ENCODE data around the gene HSPG2. TPM values are rescaled to one million over a fixed set of nuclear protein-coding genes. Genes with fewer than 3 reads are reported as not detected.

Gene HSPG2
- polyA plus RNA-seq, 1 donor from 2014 or later = 0.79 TPM

- Histone ChIP-seq H2AFZ (ENCODE audit: low read depth, low read length) (no peak overlapping the region), H3K79me2 (replicated peaks; ENCODE audit: insufficient read depth, low read length) (no peaks in the 10 kb centered on the region), H3K9ac (ENCODE audit: low read length) (no peak overlapping the region), H3K9me2 (ENCODE audit: insufficient read depth, low read length) (no peaks in the 10 kb centered on the region), H3K9me3 (ENCODE audit: low read length) (no peaks in the 10 kb centered on the region), H3K27ac (ENCODE audit: low read length) (no peak overlapping the region), H4K20me1 (ENCODE audit: insufficient read depth) (no peaks in the 10 kb centered on the region), H3F3A (ENCODE audit: insufficient read depth, low read length, poor library complexity, severe bottlenecking) (no peaks in the 10 kb centered on the region), H3K4me2 (ENCODE audit: low read length) (no peak overlapping the region), H3K36me3 (ENCODE audit: insufficient read depth, low read length) (no peaks in the 10 kb centered on the region), H3K27me3 (ENCODE audit: insufficient read depth, low read depth, low read length) (no peaks in the 10 kb centered on the region), H3K4me3 (ENCODE audit: low read length) (no peak overlapping the region)
- TF ChIP-seq POLR2AphosphoS5 (IDR thresholded peaks at IDR 0.05) (no peak), EP300 (conservative IDR thresholded peaks at IDR 0.05; ENCODE audit: poor library complexity, severe bottlenecking) (no peak), TAF1 (IDR thresholded peaks at IDR 0.05; ENCODE audit: low read depth) (no peak), SMC3 (conservative IDR thresholded peaks at IDR 0.05; ENCODE audit: poor library complexity) (no peak), RAD21 (conservative IDR thresholded peaks at IDR 0.05) (no peak), EZH2 (IDR thresholded peaks at IDR 0.05; ENCODE audit: borderline replicate concordance, insufficient read depth, low read length, poor library complexity, severe bottlenecking) (no peak), REST (IDR thresholded peaks at IDR 0.05; ENCODE audit: borderline replicate concordance) (no peak)
Measured at GRCh38 chr1:21830792-21831453, 106.2 kb downstream of the HSPG2 start.

- H3K9me2 ChIP-seq (ENCODE audit: insufficient read depth, low read length) = no peaks in the 10 kb centered on the region
- no peak overlapping the region for H3K27ac ChIP-seq (ENCODE audit: low read length)
- TF ChIP-seq POLR2AphosphoS5 (IDR thresholded peaks at IDR 0.05) (no peak), EZH2 (IDR thresholded peaks at IDR 0.05; ENCODE audit: borderline replicate concordance, insufficient read depth, low read length, poor library complexity, severe bottlenecking) (no peak), MXI1 (conservative IDR thresholded peaks at IDR 0.05; ENCODE audit: poor library complexity, severe bottlenecking) (no peak), EP300 (conservative IDR thresholded peaks at IDR 0.05; ENCODE audit: poor library complexity, severe bottlenecking) (no peak), CTCF (IDR thresholded peaks at IDR 0.05; ENCODE audit: poor library complexity, severe bottlenecking) (no peak), SMC3 (conservative IDR thresholded peaks at IDR 0.05; ENCODE audit: poor library complexity) (no peak), TAF1 (IDR thresholded peaks at IDR 0.05; ENCODE audit: low read depth) (no peak), REST (IDR thresholded peaks at IDR 0.05; ENCODE audit: borderline replicate concordance) (no peak), RAD21 (conservative IDR thresholded peaks at IDR 0.05) (no peak)
- H2AFZ ChIP-seq (ENCODE audit: low read depth, low read length) = no peak overlapping the region
- no peaks in the 10 kb centered on the region for H3K27me3 ChIP-seq (ENCODE audit: insufficient read depth, low read depth, low read length)
- no peak overlapping the region for H3K4me2 ChIP-seq (ENCODE audit: low read length)
- no peak overlapping the region for H3K9ac ChIP-seq (ENCODE audit: low read length)
- no peak overlapping the region for H3K4me3 ChIP-seq (ENCODE audit: low read length)
- H4K20me1 ChIP-seq (ENCODE audit: insufficient read depth) = no peaks in the 10 kb centered on the region
- H3F3A ChIP-seq (ENCODE audit: insufficient read depth, low read length, poor library complexity, severe bottlenecking) = no peaks in the 10 kb centered on the region
- H3K79me2 ChIP-seq (replicated peaks; ENCODE audit: insufficient read depth, low read length) = no peaks in the 10 kb centered on the region
- H3K36me3 ChIP-seq (ENCODE audit: insufficient read depth, low read length) = no peaks in the 10 kb centered on the region
- no peaks in the 10 kb centered on the region for H3K9me3 ChIP-seq (ENCODE audit: low read length)
Measured at GRCh38 chr1:21829294-21829693, 107.8 kb downstream of the HSPG2 start.

Measured in neural cell (in vitro differentiated cells).